Right lobe of liver (tissue), 6 donors: ENCODE results near the gene AIG1. TPM values are rescaled to one million over a fixed set of nuclear protein-coding genes. Genes with fewer than 3 reads are reported as not detected.

Experiments used
- ATAC-seq, 4 donors: fragments of 200-7000 bp; cut with Tn5 transposase; one replicate each; pipeline ENCODE4 v1.9.1; 2020; ENCODE audit warnings: mild to moderate bottlenecking in 4 of 4, moderate library complexity in 4 of 4
- DNase-seq, 3 donors: peaks; one replicate each; pipeline ENCODE4 v3.0.0-alpha.2; 2020
- H3K27ac ChIP-seq, 3 donors: fragments of 200-600 bp; one replicate each; pipeline ENCODE4 v1.8.0; 2022
- H3K27me3 ChIP-seq, 2 donors: fragments of 200-600 bp; one replicate each; pipeline ENCODE4 v1.8.0; 2022
- H3K36me3 ChIP-seq, 4 donors: fragments of 200-600 bp; sonication (generic) in 1 of 4; one replicate each; pipeline versions ENCODE4 v1.5.1 to v1.8.0; 2017 to 2022; ENCODE audit warnings: control low read depth in 1 of 4
- H3K4me1 ChIP-seq, 4 donors: fragments of 200-600 bp; sonication (generic) in 1 of 4; one replicate each; pipeline versions ENCODE4 v1.5.1 to v1.8.0; 2017 to 2022; ENCODE audit warnings: control low read depth in 1 of 4
- H3K4me3 ChIP-seq, 3 donors: fragments of 200-600 bp; one replicate each; pipeline ENCODE4 v1.8.0; 2022
- H3K9me3 ChIP-seq, 4 donors: fragments of 200-600 bp; sonication (generic) in 1 of 4; one replicate each; pipeline versions ENCODE4 v1.5.1 to v1.8.0; 2017 to 2022; ENCODE audit warnings: control low read depth in 1 of 4
- POLR2A ChIP-seq: fragments of 450-650 bp; IDR thresholded peaks from one replicate; pipeline ENCODE4 v1.6.1; 2017; ENCODE audit warnings: antibody characterized with exemption, mild to moderate bottlenecking
- WGBS: methylation state at CpG from one replicate; pipeline ENCODE4 v1.1.6; 2018; ENCODE audit warnings: low coverage, low lambda C conversion rate; ENCODE audit not compliant: insufficient coverage; ENCODE audit errors: missing lambda C conversion rate; 5-methylcytosine and 5-hydroxymethylcytosine counted together
- intact Hi-C, 2 donors: fragments of 100-400 bp; cut with DNase I; formaldehyde crosslinking; loops; one replicate each; pipeline versions ENCODE4 v1.11.2 to v1.14.1; 2022
- total RNA-seq, 6 experiments: library from RNA; depleted of rRNA in 2 of 6; stranded (reverse); fragments of >200 nt in 2 of 6; fragmentation: NEBNext Ultra II Directional in 3 of 6; extraction: Animal tissue kit (Norgen Biotek cat#: 25700) in 3 of 6; gene quantifications; one replicate each; pipeline versions ENCODE4 v1.1.0 to v1.2.4, GENCODE V29; 2016 to 2023
- TF ChIP-seq, protein P1 (sequence below), 4 donors: fragments of 200-600 bp in 3 of 4; fragments of 450-650 bp in 1 of 4; IDR thresholded peaks; one replicate each; pipeline versions ENCODE4 v1.5.1 to v1.8.0; 2016 to 2022; ENCODE audit warnings: antibody characterized with exemption in 4 of 4, mild to moderate bottlenecking in 2 of 4
- donor health status: DM: no; HTN: yes; CAD: no.
- donor health status: DM: no; HTN: no; CAD: no.
- donor health status: DM: no; HTN: no; CAD: no.
- donor health status: DM: no; HTN: yes; CAD: no.
- donor health status: DM: no; HTN: yes; CAD: no.

AIG1 gene
- total RNA-seq, 6 experiments from 2014 or later: 81.4 to 151 (median 111) TPM

- no peak for ATAC-seq
- H3K36me3 ChIP-seq: no peaks in the 10 kb centered on the region
- intact Hi-C loops: no loop called here
- TF ChIP-seq, protein P1, sequence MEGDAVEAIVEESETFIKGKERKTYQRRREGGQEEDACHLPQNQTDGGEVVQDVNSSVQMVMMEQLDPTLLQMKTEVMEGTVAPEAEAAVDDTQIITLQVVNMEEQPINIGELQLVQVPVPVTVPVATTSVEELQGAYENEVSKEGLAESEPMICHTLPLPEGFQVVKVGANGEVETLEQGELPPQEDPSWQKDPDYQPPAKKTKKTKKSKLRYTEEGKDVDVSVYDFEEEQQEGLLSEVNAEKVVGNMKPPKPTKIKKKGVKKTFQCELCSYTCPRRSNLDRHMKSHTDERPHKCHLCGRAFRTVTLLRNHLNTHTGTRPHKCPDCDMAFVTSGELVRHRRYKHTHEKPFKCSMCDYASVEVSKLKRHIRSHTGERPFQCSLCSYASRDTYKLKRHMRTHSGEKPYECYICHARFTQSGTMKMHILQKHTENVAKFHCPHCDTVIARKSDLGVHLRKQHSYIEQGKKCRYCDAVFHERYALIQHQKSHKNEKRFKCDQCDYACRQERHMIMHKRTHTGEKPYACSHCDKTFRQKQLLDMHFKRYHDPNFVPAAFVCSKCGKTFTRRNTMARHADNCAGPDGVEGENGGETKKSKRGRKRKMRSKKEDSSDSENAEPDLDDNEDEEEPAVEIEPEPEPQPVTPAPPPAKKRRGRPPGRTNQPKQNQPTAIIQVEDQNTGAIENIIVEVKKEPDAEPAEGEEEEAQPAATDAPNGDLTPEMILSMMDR (IDR thresholded peaks at IDR 0.05): no peak
- no peak for TF ChIP-seq POLR2A
- H3K27ac ChIP-seq: no peak overlapping the region
- no peak for DNase-seq
- WGBS: 100% methylated on average over 1 of the region's 2 CpGs
- no peaks in the 10 kb centered on the region for H3K9me3 ChIP-seq
- H3K4me3 ChIP-seq: no peak overlapping the region
- H3K4me1 ChIP-seq: peaks cover 0 to 10% (median 4%) of the 10 kb centered on the region in 4 donors
- H3K27me3 ChIP-seq: no peaks in the 10 kb centered on the region
Measured at GRCh38 chr6:143100429-143100828, 39.7 kb downstream of the AIG1 start.

- intact Hi-C loops: no loop called here
- Histone ChIP-seq H3K27ac (no peak overlapping the region), H3K9me3 (no peaks in the 10 kb centered on the region), H3K4me3 (no peak overlapping the region), H3K36me3 (no peaks in the 10 kb centered on the region), H3K4me1 (peaks cover 0 to 29% (median 4%) of the 10 kb centered on the region in 4 donors), H3K27me3 (no peaks in the 10 kb centered on the region)
- 89% methylated on average over 1 of the region's 1 CpG for WGBS
- ATAC-seq (no peak), DNase-seq (no peak)
- TF ChIP-seq POLR2A: no peak
- TF ChIP-seq, protein P1 (IDR thresholded peaks at IDR 0.05): no peak
Measured at GRCh38 chr6:143103916-143104315, 43.2 kb downstream of the AIG1 start.

GRCh38 chr6:143107440-143107839 is 46.8 kb downstream of the AIG1 start:
- no peak for DNase-seq
- H3K4me1 ChIP-seq: peaks cover 0 to 23% (median 11%) of the 10 kb centered on the region in 4 donors

DNA sequence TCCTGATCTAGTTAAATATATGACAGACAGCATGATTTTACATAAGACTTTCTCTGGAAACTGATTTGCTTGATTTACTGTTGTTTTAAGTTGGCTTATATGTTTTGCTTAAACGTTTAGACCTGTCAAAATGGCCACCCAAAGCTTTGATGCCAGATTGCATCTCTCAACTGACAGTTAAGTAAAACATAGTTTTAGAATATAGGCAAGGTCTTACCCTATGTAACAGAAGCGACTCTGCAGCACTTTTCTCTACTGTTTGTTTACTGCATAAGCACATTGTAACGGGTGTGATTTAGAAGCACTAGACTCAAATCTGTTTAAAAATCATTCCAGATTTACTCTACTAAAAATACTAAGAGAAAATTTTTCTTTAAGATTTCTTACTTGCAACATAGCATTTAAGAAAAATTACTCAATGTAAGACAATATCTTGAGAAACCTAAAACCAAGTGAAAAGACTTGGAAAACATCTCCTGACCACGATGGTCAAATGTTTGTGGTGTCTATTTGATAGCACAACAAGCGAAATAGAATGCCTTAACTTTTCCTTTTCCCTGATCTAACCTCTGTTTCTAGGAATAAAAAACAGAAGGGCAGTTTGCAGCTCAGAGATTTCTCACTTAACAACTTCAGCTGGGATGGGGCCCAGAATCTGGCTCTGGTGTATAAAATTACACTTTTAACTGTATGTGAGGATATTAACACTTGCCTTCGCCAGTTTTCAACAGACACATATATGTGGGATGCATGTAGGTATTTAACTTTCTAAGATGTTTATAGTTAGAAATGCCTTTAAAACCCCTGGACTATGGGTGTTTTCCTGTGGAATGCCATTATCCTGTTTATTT is 47.4 kb downstream of the AIG1 start:
- Histone ChIP-seq H3K4me3 (no peak overlapping the region), H3K27me3 (no peaks in the 10 kb centered on the region), H3K4me1 (peaks cover 0 to 30% (median 11%) of the 10 kb centered on the region in 4 donors), H3K9me3 (no peaks in the 10 kb centered on the region), H3K36me3 (no peaks in the 10 kb centered on the region), H3K27ac (peak overlapping the region; percentile 74 to 93 (median 75))
- ATAC-seq: no peak
- WGBS: 49% methylated on average over 6 of the region's 6 CpGs
- TF ChIP-seq, protein P1 (IDR thresholded peaks at IDR 0.05): no peak
- TF ChIP-seq POLR2A: no peak
- intact Hi-C loops: no loop called here
- no peak for DNase-seq

More at GRCh38 chr6:143107440-143107839, 46.8 kb downstream of the AIG1 start:
- Histone ChIP-seq H3K9me3 (no peaks in the 10 kb centered on the region), H3K4me3 (no peak overlapping the region), H3K27ac (peak overlapping the region; percentile 74 to 93 (median 75)), H3K27me3 (no peaks in the 10 kb centered on the region), H3K36me3 (no peaks in the 10 kb centered on the region)
- ATAC-seq: peak; percentile 90 to 95 (median 93)
- intact Hi-C loops: no loop called here
- 7% methylated on average over 2 of the region's 2 CpGs for WGBS
- no peak for TF ChIP-seq POLR2A
- TF ChIP-seq, protein P1 (IDR thresholded peaks at IDR 0.05): no peak
